ENCODE results near the gene PRDM7.
"Not testable (repeated sequence)": the region's sequence is repeated elsewhere in the genome, so short reads cannot be mapped to it uniquely, and the experiment has no call there.

PRDM7 gene

GRCh38 chr16:90011508-90011819, 65.7 kb downstream of the PRDM7 start:
- no peak for DNase-seq

- no peak for DNase-seq
Measured at GRCh38 chr16:90010676-90011507, 66.2 kb downstream of the PRDM7 start.

- DNase-seq: no peak
Measured at GRCh38 chr16:90009172-90009899, 67.8 kb downstream of the PRDM7 start.

GRCh38 chr16:90008708-90009145, 68.4 kb downstream of the PRDM7 start:
- no peak for DNase-seq

GRCh38 chr16:90007635-90008234, 69.4 kb downstream of the PRDM7 start:
- DNase-seq: not testable (repeated sequence)

- DNase-seq: no peak
Measured at GRCh38 chr16:90007015-90007414, 70.1 kb downstream of the PRDM7 start.
